ENCODE measurements around the gene SSBP2.
"Not testable (repeated sequence)": the region's sequence is repeated elsewhere in the genome, so short reads cannot be mapped to it uniquely, and the experiment has no call there.

The SSBP2 gene

GRCh38 chr5:81700166-81700565 lies 50.7 kb downstream of the SSBP2 start:
- Histone ChIP-seq H3K36me3 (ENCODE audit: control insufficient read depth in 1 of 2, insufficient read depth in 2 of 2, low read length in 2 of 2) (peaks cover 0 to 6% of the 10 kb centered on the region in 2 donors), H3K4me1 (ENCODE audit: control insufficient read depth in 1 of 2, insufficient read depth in 2 of 2, low read length in 2 of 2) (no peaks in the 10 kb centered on the region), H3K9me3 (ENCODE audit: control insufficient read depth in 1 of 2, low read length in 2 of 2) (peaks cover 0 to 10% of the 10 kb centered on the region in 2 donors), H3K4me3 (ENCODE audit: low read depth in 1 of 2, low read length in 2 of 2) (no peak overlapping the region), H3K27ac (ENCODE audit: low read length) (no peak overlapping the region), H3K27me3 (ENCODE audit: low read depth, low read length) (no peaks in the 10 kb centered on the region)

GRCh38 chr5:81698813-81699212 lies 52.1 kb downstream of the SSBP2 start:
- Histone ChIP-seq H3K36me3 (ENCODE audit: control insufficient read depth in 1 of 2, insufficient read depth in 2 of 2, low read length in 2 of 2) (peaks cover 0 to 6% of the 10 kb centered on the region in 2 donors), H3K27me3 (ENCODE audit: low read depth, low read length) (no peaks in the 10 kb centered on the region), H3K4me3 (ENCODE audit: low read depth in 1 of 2, low read length in 2 of 2) (no peak overlapping the region), H3K9me3 (ENCODE audit: control insufficient read depth in 1 of 2, low read length in 2 of 2) (peaks cover 0 to 10% of the 10 kb centered on the region in 2 donors), H3K27ac (ENCODE audit: low read length) (no peak overlapping the region), H3K4me1 (ENCODE audit: control insufficient read depth in 1 of 2, insufficient read depth in 2 of 2, low read length in 2 of 2) (no peaks in the 10 kb centered on the region)

GRCh38 chr5:81696418-81697397 lies 54.2 kb downstream of the SSBP2 start:
- Histone ChIP-seq H3K27me3 (ENCODE audit: low read depth, low read length) (no peaks in the 10 kb centered on the region), H3K27ac (ENCODE audit: low read length) (no peak overlapping the region), H3K36me3 (ENCODE audit: control insufficient read depth in 1 of 2, insufficient read depth in 2 of 2, low read length in 2 of 2) (peaks cover 0 to 10% of the 10 kb centered on the region in 2 donors), H3K4me1 (ENCODE audit: control insufficient read depth in 1 of 2, insufficient read depth in 2 of 2, low read length in 2 of 2) (no peaks in the 10 kb centered on the region), H3K9me3 (ENCODE audit: control insufficient read depth in 1 of 2, low read length in 2 of 2) (peaks cover 0 to 10% of the 10 kb centered on the region in 2 donors), H3K4me3 (ENCODE audit: low read depth in 1 of 2, low read length in 2 of 2) (no peak overlapping the region)

GRCh38 chr5:81694726-81695125 lies 56.2 kb downstream of the SSBP2 start:
- no peak overlapping the region for H3K27ac ChIP-seq (ENCODE audit: low read length)
- H3K4me3 ChIP-seq (ENCODE audit: low read depth in 1 of 2, low read length in 2 of 2): no peak overlapping the region
- peaks cover 0 to 4% of the 10 kb centered on the region in 2 donors for H3K36me3 ChIP-seq (ENCODE audit: control insufficient read depth in 1 of 2, insufficient read depth in 2 of 2, low read length in 2 of 2)
- no peaks in the 10 kb centered on the region for H3K27me3 ChIP-seq (ENCODE audit: low read depth, low read length)
- peaks cover 0 to 4% of the 10 kb centered on the region in 2 donors for H3K9me3 ChIP-seq (ENCODE audit: control insufficient read depth in 1 of 2, low read length in 2 of 2)
- H3K4me1 ChIP-seq (ENCODE audit: control insufficient read depth in 1 of 2, insufficient read depth in 2 of 2, low read length in 2 of 2): no peaks in the 10 kb centered on the region

- Histone ChIP-seq H3K27me3 (ENCODE audit: low read depth, low read length) (no peaks in the 10 kb centered on the region), H3K27ac (ENCODE audit: low read length) (no peak overlapping the region), H3K4me3 (ENCODE audit: low read depth in 1 of 2, low read length in 2 of 2) (no peak overlapping the region), H3K4me1 (ENCODE audit: control insufficient read depth in 1 of 2, insufficient read depth in 2 of 2, low read length in 2 of 2) (no peaks in the 10 kb centered on the region), H3K9me3 (ENCODE audit: control insufficient read depth in 1 of 2, low read length in 2 of 2) (peaks cover 0 to 7% of the 10 kb centered on the region in 2 donors), H3K36me3 (ENCODE audit: control insufficient read depth in 1 of 2, insufficient read depth in 2 of 2, low read length in 2 of 2) (peaks cover 0 to 4% of the 10 kb centered on the region in 2 donors)
Observed at GRCh38 chr5:81688215-81688614, 62.7 kb downstream of the SSBP2 start.

- Histone ChIP-seq H3K4me3 (ENCODE audit: low read depth in 1 of 2, low read length in 2 of 2) (no peak overlapping the region), H3K4me1 (ENCODE audit: control insufficient read depth in 1 of 2, insufficient read depth in 2 of 2, low read length in 2 of 2) (no peaks in the 10 kb centered on the region), H3K27me3 (ENCODE audit: low read depth, low read length) (no peaks in the 10 kb centered on the region), H3K27ac (ENCODE audit: low read length) (no peak overlapping the region), H3K9me3 (ENCODE audit: control insufficient read depth in 1 of 2, low read length in 2 of 2) (peaks cover 0 to 7% of the 10 kb centered on the region in 2 donors), H3K36me3 (ENCODE audit: control insufficient read depth in 1 of 2, insufficient read depth in 2 of 2, low read length in 2 of 2) (no peaks in the 10 kb centered on the region)
Observed at GRCh38 chr5:81687292-81687691, 63.6 kb downstream of the SSBP2 start.

GRCh38 chr5:81685471-81685870 lies 65.4 kb downstream of the SSBP2 start:
- no peak overlapping the region for H3K4me3 ChIP-seq (ENCODE audit: low read depth in 1 of 2, low read length in 2 of 2)
- H3K9me3 ChIP-seq (ENCODE audit: control insufficient read depth in 1 of 2, low read length in 2 of 2): peaks cover 0 to 6% of the 10 kb centered on the region in 2 donors

GRCh38 chr5:81679885-81680284 lies 71.0 kb downstream of the SSBP2 start:
- peaks cover 0 to 4% of the 10 kb centered on the region in 2 donors for H3K4me1 ChIP-seq (ENCODE audit: control insufficient read depth in 1 of 2, insufficient read depth in 2 of 2, low read length in 2 of 2)
- H3K36me3 ChIP-seq (ENCODE audit: control insufficient read depth in 1 of 2, insufficient read depth in 2 of 2, low read length in 2 of 2): no peaks in the 10 kb centered on the region
- no peak overlapping the region for H3K27ac ChIP-seq (ENCODE audit: low read length)
- H3K27me3 ChIP-seq (ENCODE audit: low read depth, low read length): no peaks in the 10 kb centered on the region
- H3K4me3 ChIP-seq (ENCODE audit: low read depth in 1 of 2, low read length in 2 of 2): no peak overlapping the region
- H3K9me3 ChIP-seq (ENCODE audit: control insufficient read depth in 1 of 2, low read length in 2 of 2): no peaks in the 10 kb centered on the region

More at GRCh38 chr5:81685471-81685870, 65.4 kb downstream of the SSBP2 start:
- H3K27me3 ChIP-seq (ENCODE audit: low read depth, low read length): no peaks in the 10 kb centered on the region
- H3K4me1 ChIP-seq (ENCODE audit: control insufficient read depth in 1 of 2, insufficient read depth in 2 of 2, low read length in 2 of 2): no peaks in the 10 kb centered on the region
- no peaks in the 10 kb centered on the region for H3K36me3 ChIP-seq (ENCODE audit: control insufficient read depth in 1 of 2, insufficient read depth in 2 of 2, low read length in 2 of 2)
- H3K27ac ChIP-seq (ENCODE audit: low read length): no peak overlapping the region

- Histone ChIP-seq H3K36me3 (ENCODE audit: control insufficient read depth in 1 of 2, insufficient read depth in 2 of 2, low read length in 2 of 2) (no peaks in the 10 kb centered on the region), H3K27ac (ENCODE audit: low read length) (no peak overlapping the region), H3K9me3 (ENCODE audit: control insufficient read depth in 1 of 2, low read length in 2 of 2) (no peaks in the 10 kb centered on the region), H3K27me3 (ENCODE audit: low read depth, low read length) (no peaks in the 10 kb centered on the region), H3K4me3 (ENCODE audit: low read depth in 1 of 2, low read length in 2 of 2) (no peak overlapping the region), H3K4me1 (ENCODE audit: control insufficient read depth in 1 of 2, insufficient read depth in 2 of 2, low read length in 2 of 2) (peaks cover 0 to 9% of the 10 kb centered on the region in 2 donors)
Observed at GRCh38 chr5:81675420-81675819, 75.5 kb downstream of the SSBP2 start.

- Histone ChIP-seq H3K4me1 (ENCODE audit: control insufficient read depth in 1 of 2, insufficient read depth in 2 of 2, low read length in 2 of 2) (peaks cover 0 to 17% of the 10 kb centered on the region in 2 donors), H3K27ac (ENCODE audit: low read length) (no peak overlapping the region), H3K4me3 (ENCODE audit: low read depth in 1 of 2, low read length in 2 of 2) (no peak overlapping the region)
Observed at GRCh38 chr5:81665795-81666194, 85.1 kb downstream of the SSBP2 start.

GRCh38 chr5:81660624-81661023 lies 90.3 kb downstream of the SSBP2 start:
- H3K36me3 ChIP-seq (ENCODE audit: control insufficient read depth in 1 of 2, insufficient read depth in 2 of 2, low read length in 2 of 2); H3K27me3 ChIP-seq (ENCODE audit: low read depth, low read length); H3K4me1 ChIP-seq (ENCODE audit: control insufficient read depth in 1 of 2, insufficient read depth in 2 of 2, low read length in 2 of 2); H3K27ac ChIP-seq (ENCODE audit: low read length); H3K4me3 ChIP-seq (ENCODE audit: low read depth in 1 of 2, low read length in 2 of 2); H3K9me3 ChIP-seq (ENCODE audit: control insufficient read depth in 1 of 2, low read length in 2 of 2): not testable (repeated sequence)

More at GRCh38 chr5:81665795-81666194, 85.1 kb downstream of the SSBP2 start:
- no peaks in the 10 kb centered on the region for H3K9me3 ChIP-seq (ENCODE audit: control insufficient read depth in 1 of 2, low read length in 2 of 2)
- no peaks in the 10 kb centered on the region for H3K36me3 ChIP-seq (ENCODE audit: control insufficient read depth in 1 of 2, insufficient read depth in 2 of 2, low read length in 2 of 2)
- no peaks in the 10 kb centered on the region for H3K27me3 ChIP-seq (ENCODE audit: low read depth, low read length)

Data from muscle layer of duodenum (tissue), 2 donors.